Measurements from ENCODE around the gene RANBP3L. TPM values are rescaled to one million over a fixed set of nuclear protein-coding genes. Genes with fewer than 3 reads are reported as not detected.
"Not testable (repeated sequence)": the region's sequence is repeated elsewhere in the genome, so short reads cannot be mapped to it uniquely, and the experiment has no call there.

RANBP3L gene
- total RNA-seq, 5 donors from 2014 or later (not counting 1 experiment from before 2014, with no cell fraction given) = not detected

- peaks cover 0 to 5% of the 10 kb centered on the region in 2 donors for H3K27me3 Mint-ChIP-seq
- POLR2A ChIA-PET = interaction anchor here in 1 of 2 donors (0.6 kb wide), 1 partner anchor 577 kb away, joined by 3 read pairs; no protein-coding TSS in a partner anchor
- H3K27ac Mint-ChIP-seq = no peak overlapping the region
- H3K27ac ChIP-seq (ENCODE audit: low read length) = no peak overlapping the region
- ATAC-seq (replicated peaks in 1 of 4) (no peak), DNase-seq (no peak)
- H3K9me3 ChIP-seq = no peaks in the 10 kb centered on the region
- no peak overlapping the region for H3K4me3 ChIP-seq (ENCODE audit: control insufficient read depth in 1 of 2, extremely low read depth in 1 of 2, low read length in 1 of 2)
- WGBS (ENCODE audit: insufficient coverage) = no CpG with 5 or more reads among the region's 2 CpGs
- H3K36me3 Mint-ChIP-seq = no peaks in the 10 kb centered on the region
- CTCF ChIA-PET = no interaction called here
- no peaks in the 10 kb centered on the region for H3K4me1 ChIP-seq (ENCODE audit: control insufficient read depth in 1 of 2, extremely low read depth in 1 of 2, insufficient read depth in 2 of 2, low read length in 2 of 2)
- no peak overlapping the region for H3K4me3 Mint-ChIP-seq
- peaks cover 0 to 2% of the 10 kb centered on the region in 2 experiments for H3K27me3 ChIP-seq (replicated peaks in 1 of 2; ENCODE audit: control insufficient read depth in 2 of 2, extremely low read depth in 1 of 2, insufficient read depth in 2 of 2, low read length in 1 of 2)
- no peaks in the 10 kb centered on the region for H3K4me1 Mint-ChIP-seq
- no peaks in the 10 kb centered on the region for H3K9me3 Mint-ChIP-seq
- no peaks in the 10 kb centered on the region for H3K36me3 ChIP-seq (ENCODE audit: control insufficient read depth in 2 of 2, extremely low read depth in 1 of 2, insufficient read depth in 1 of 2, low read length in 1 of 2)
Measured at GRCh38 chr5:36285837-36286615, 15.7 kb downstream of the RANBP3L start.

GRCh38 chr5:36283775-36284174, 17.9 kb downstream of the RANBP3L start:
- not testable (repeated sequence) for DNase-seq; H3K27ac Mint-ChIP-seq; H3K4me1 Mint-ChIP-seq; H3K27me3 Mint-ChIP-seq; H3K4me1 ChIP-seq (ENCODE audit: control insufficient read depth in 1 of 2, extremely low read depth in 1 of 2, insufficient read depth in 2 of 2, low read length in 2 of 2); H3K36me3 ChIP-seq (ENCODE audit: control insufficient read depth in 2 of 2, extremely low read depth in 1 of 2, insufficient read depth in 1 of 2, low read length in 1 of 2); H3K9me3 ChIP-seq; H3K9me3 Mint-ChIP-seq; H3K36me3 Mint-ChIP-seq; H3K4me3 ChIP-seq (ENCODE audit: control insufficient read depth in 1 of 2, extremely low read depth in 1 of 2, low read length in 1 of 2); H3K27me3 ChIP-seq (replicated peaks in 1 of 2; ENCODE audit: control insufficient read depth in 2 of 2, extremely low read depth in 1 of 2, insufficient read depth in 2 of 2, low read length in 1 of 2); H3K4me3 Mint-ChIP-seq; ATAC-seq (replicated peaks in 1 of 4); H3K27ac ChIP-seq (ENCODE audit: low read length)
- no CpG with 5 or more reads among the region's 3 CpGs for WGBS (ENCODE audit: insufficient coverage)
- CTCF ChIA-PET = interaction anchor here in 1 of 2 donors (0.6 to 0.7 kb wide), 2 partner anchors 35 to 1925 kb away, joined by 4 read pairs; no protein-coding TSS in a partner anchor
- POLR2A ChIA-PET = interaction anchor here in 1 of 2 donors (0.7 kb wide), 1 partner anchor 66 kb away, joined by 5 read pairs; no protein-coding TSS in a partner anchor

GRCh38 chr5:36281626-36282025, 20.1 kb downstream of the RANBP3L start:
- H3K4me1 ChIP-seq (ENCODE audit: control insufficient read depth in 1 of 2, extremely low read depth in 1 of 2, insufficient read depth in 2 of 2, low read length in 2 of 2) = no peaks in the 10 kb centered on the region
- H3K9me3 ChIP-seq = no peaks in the 10 kb centered on the region
- no peaks in the 10 kb centered on the region for H3K4me1 Mint-ChIP-seq
- POLR2A ChIA-PET = no interaction called here
- H3K27me3 ChIP-seq (replicated peaks in 1 of 2; ENCODE audit: control insufficient read depth in 2 of 2, extremely low read depth in 1 of 2, insufficient read depth in 2 of 2, low read length in 1 of 2) = peaks cover 0 to 2% of the 10 kb centered on the region in 2 experiments
- peaks cover 4 to 5% of the 10 kb centered on the region in 2 donors for H3K27me3 Mint-ChIP-seq
- no CpG with 5 or more reads among the region's 2 CpGs for WGBS (ENCODE audit: insufficient coverage)
- DNase-seq = no peak
- no peak overlapping the region for H3K4me3 Mint-ChIP-seq
- ATAC-seq (replicated peaks in 1 of 4) = no peak
- H3K27ac ChIP-seq (ENCODE audit: low read length) = no peak overlapping the region
- no peaks in the 10 kb centered on the region for H3K36me3 Mint-ChIP-seq
- no peak overlapping the region for H3K27ac Mint-ChIP-seq
- H3K36me3 ChIP-seq (ENCODE audit: control insufficient read depth in 2 of 2, extremely low read depth in 1 of 2, insufficient read depth in 1 of 2, low read length in 1 of 2) = no peaks in the 10 kb centered on the region
- H3K9me3 Mint-ChIP-seq = no peaks in the 10 kb centered on the region
- CTCF ChIA-PET = no interaction called here
- no peak overlapping the region for H3K4me3 ChIP-seq (ENCODE audit: control insufficient read depth in 1 of 2, extremely low read depth in 1 of 2, low read length in 1 of 2)

- POLR2A ChIA-PET = no interaction called here
- Histone ChIP-seq H3K9me3 (no peaks in the 10 kb centered on the region), H3K4me3 (ENCODE audit: control insufficient read depth in 1 of 2, extremely low read depth in 1 of 2, low read length in 1 of 2) (no peak overlapping the region), H3K27me3 (replicated peaks in 1 of 2; ENCODE audit: control insufficient read depth in 2 of 2, extremely low read depth in 1 of 2, insufficient read depth in 2 of 2, low read length in 1 of 2) (peaks cover 0 to 2% of the 10 kb centered on the region in 2 experiments), H3K36me3 (ENCODE audit: control insufficient read depth in 2 of 2, extremely low read depth in 1 of 2, insufficient read depth in 1 of 2, low read length in 1 of 2) (no peaks in the 10 kb centered on the region), H3K4me1 (ENCODE audit: control insufficient read depth in 1 of 2, extremely low read depth in 1 of 2, insufficient read depth in 2 of 2, low read length in 2 of 2) (no peaks in the 10 kb centered on the region), H3K27ac (ENCODE audit: low read length) (no peak overlapping the region)
- no peak for DNase-seq
- no peak for ATAC-seq (replicated peaks in 1 of 4)
- 50% methylated on average over 1 of the region's 3 CpGs for WGBS (ENCODE audit: insufficient coverage)
- no peak overlapping the region for H3K4me3 Mint-ChIP-seq
- peaks cover 10 to 11% of the 10 kb centered on the region in 2 donors for H3K27me3 Mint-ChIP-seq
- H3K27ac Mint-ChIP-seq = no peak overlapping the region
- H3K4me1 Mint-ChIP-seq = no peaks in the 10 kb centered on the region
- no peaks in the 10 kb centered on the region for H3K9me3 Mint-ChIP-seq
- CTCF ChIA-PET = interaction anchor here in 1 of 2 donors (0.5 to 1.8 kb wide), 2 partner anchors 13 to 72 kb away, joined by 3 to 9 read pairs; no protein-coding TSS in a partner anchor
- H3K36me3 Mint-ChIP-seq = no peaks in the 10 kb centered on the region
Measured at GRCh38 chr5:36279054-36279698, 22.5 kb downstream of the RANBP3L start.

- Mint-ChIP-seq H3K27me3 (peaks cover 7 to 12% of the 10 kb centered on the region in 2 donors), H3K36me3 (no peaks in the 10 kb centered on the region), H3K9me3 (no peaks in the 10 kb centered on the region), H3K4me1 (no peaks in the 10 kb centered on the region), H3K4me3 (no peak overlapping the region), H3K27ac (no peak overlapping the region)
- DNase-seq = no peak
- Histone ChIP-seq H3K4me3 (ENCODE audit: control insufficient read depth in 1 of 2, extremely low read depth in 1 of 2, low read length in 1 of 2) (no peak overlapping the region), H3K27ac (ENCODE audit: low read length) (no peak overlapping the region), H3K27me3 (replicated peaks in 1 of 2; ENCODE audit: control insufficient read depth in 2 of 2, extremely low read depth in 1 of 2, insufficient read depth in 2 of 2, low read length in 1 of 2) (peaks cover 0 to 2% of the 10 kb centered on the region in 2 experiments), H3K36me3 (ENCODE audit: control insufficient read depth in 2 of 2, extremely low read depth in 1 of 2, insufficient read depth in 1 of 2, low read length in 1 of 2) (no peaks in the 10 kb centered on the region), H3K4me1 (ENCODE audit: control insufficient read depth in 1 of 2, extremely low read depth in 1 of 2, insufficient read depth in 2 of 2, low read length in 2 of 2) (no peaks in the 10 kb centered on the region), H3K9me3 (no peaks in the 10 kb centered on the region)
- ChIA-PET CTCF (interaction anchor here in 1 of 2 donors (1.8 kb wide), 1 partner anchor 12 kb away, joined by 9 read pairs; no protein-coding TSS in a partner anchor), POLR2A (interaction anchor here in 1 of 2 donors (0.6 kb wide), 1 partner anchor 13 kb away, joined by 3 read pairs; no protein-coding TSS in a partner anchor)
- no CpG with 5 or more reads among the region's 5 CpGs for WGBS (ENCODE audit: insufficient coverage)
- ATAC-seq (replicated peaks in 1 of 4) = no peak
Measured at GRCh38 chr5:36277521-36278176, 24.1 kb downstream of the RANBP3L start.

GRCh38 chr5:36276864-36277263, 24.8 kb downstream of the RANBP3L start:
- Mint-ChIP-seq H3K9me3 (no peaks in the 10 kb centered on the region), H3K4me1 (no peaks in the 10 kb centered on the region), H3K27ac (no peak overlapping the region), H3K36me3 (no peaks in the 10 kb centered on the region), H3K4me3 (no peak overlapping the region), H3K27me3 (peaks cover 7 to 12% of the 10 kb centered on the region in 2 donors)
- H3K4me1 ChIP-seq (ENCODE audit: control insufficient read depth in 1 of 2, extremely low read depth in 1 of 2, insufficient read depth in 2 of 2, low read length in 2 of 2) = no peaks in the 10 kb centered on the region
- ChIA-PET CTCF (interaction anchor here in 1 of 2 donors (1.0 kb wide), 1 partner anchor 420 kb away, joined by 3 read pairs; no protein-coding TSS in a partner anchor), POLR2A (interaction anchor here in 1 of 2 donors (0.6 kb wide), 1 partner anchor 820 kb away, joined by 3 read pairs; no protein-coding TSS in a partner anchor)
- H3K36me3 ChIP-seq (ENCODE audit: control insufficient read depth in 2 of 2, extremely low read depth in 1 of 2, insufficient read depth in 1 of 2, low read length in 1 of 2) = no peaks in the 10 kb centered on the region
- ATAC-seq (replicated peaks in 1 of 4) = no peak
- DNase-seq = no peak
- H3K27me3 ChIP-seq (replicated peaks in 1 of 2; ENCODE audit: control insufficient read depth in 2 of 2, extremely low read depth in 1 of 2, insufficient read depth in 2 of 2, low read length in 1 of 2) = no peaks in the 10 kb centered on the region
- no peak overlapping the region for H3K27ac ChIP-seq (ENCODE audit: low read length)
- no peak overlapping the region for H3K4me3 ChIP-seq (ENCODE audit: control insufficient read depth in 1 of 2, extremely low read depth in 1 of 2, low read length in 1 of 2)
- no peaks in the 10 kb centered on the region for H3K9me3 ChIP-seq

All from T-cell (primary cell).